SH-SY5Y (cell line): ENCODE results near the gene SAMD4A.

Source experiments
- GATA2 ChIP-seq: IDR thresholded peaks from 2 replicates; pipeline ENCODE4 v1.6.1; 2011; ENCODE audit warnings: mild to moderate bottlenecking, low read depth, low read length
- GATA3 ChIP-seq: IDR thresholded peaks from 2 replicates; pipeline ENCODE4 v1.6.1; 2011; ENCODE audit warnings: low read depth, mild to moderate bottlenecking, low read length, moderate library complexity

Gene SAMD4A

DNA sequence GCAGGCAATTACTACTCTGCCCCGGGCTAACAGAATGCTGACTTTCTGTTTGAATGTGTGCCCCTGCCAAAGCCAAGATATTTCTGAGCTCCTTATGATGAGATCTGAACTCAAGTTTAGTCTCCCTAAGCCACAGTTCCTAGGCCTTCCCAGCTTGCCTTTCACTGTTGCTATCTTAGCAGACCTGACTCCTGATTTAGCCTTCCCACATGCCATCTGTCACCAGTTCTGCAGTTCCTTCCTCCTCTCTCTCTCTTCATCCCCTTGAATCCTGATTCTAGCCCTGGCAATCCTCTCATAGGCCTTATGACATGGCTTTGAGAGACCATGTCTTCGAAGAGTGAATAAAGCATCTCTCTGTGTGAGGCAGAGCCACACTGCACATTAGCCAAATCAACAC lies 12.5 kb upstream of the SAMD4A start:
- TF ChIP-seq GATA2 (no peak), GATA3 (no peak)

DNA sequence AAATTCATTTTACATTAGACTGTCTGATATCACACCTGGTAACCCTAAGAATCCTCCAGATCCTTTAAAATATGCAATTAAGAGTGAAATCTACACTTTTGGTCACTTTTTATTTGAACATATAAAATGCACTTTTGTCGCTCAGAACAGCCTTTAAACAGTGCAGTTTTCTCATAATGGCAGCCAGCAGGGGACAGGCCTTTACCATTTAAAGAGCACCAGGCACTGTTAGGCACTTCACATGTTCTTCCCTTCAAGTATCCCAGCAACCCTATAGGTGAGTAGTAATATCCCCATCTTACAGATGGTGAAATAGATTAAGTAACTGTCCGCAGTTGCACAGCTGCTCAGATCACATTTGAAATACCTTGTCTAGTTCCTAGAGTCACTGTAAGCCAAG lies 11.3 kb upstream of the SAMD4A start:
- TF ChIP-seq GATA3, result no peak
- no peak for TF ChIP-seq GATA2

GRCh38 chr14:54556535-54556934 lies 10.4 kb upstream of the SAMD4A start:
- TF ChIP-seq GATA2 (no peak), GATA3 (no peak)

- TF ChIP-seq GATA3 (no peak), GATA2 (no peak)
These were observed 4.6 kb upstream of the SAMD4A start for GRCh38 chr14:54562334-54562733.

DNA sequence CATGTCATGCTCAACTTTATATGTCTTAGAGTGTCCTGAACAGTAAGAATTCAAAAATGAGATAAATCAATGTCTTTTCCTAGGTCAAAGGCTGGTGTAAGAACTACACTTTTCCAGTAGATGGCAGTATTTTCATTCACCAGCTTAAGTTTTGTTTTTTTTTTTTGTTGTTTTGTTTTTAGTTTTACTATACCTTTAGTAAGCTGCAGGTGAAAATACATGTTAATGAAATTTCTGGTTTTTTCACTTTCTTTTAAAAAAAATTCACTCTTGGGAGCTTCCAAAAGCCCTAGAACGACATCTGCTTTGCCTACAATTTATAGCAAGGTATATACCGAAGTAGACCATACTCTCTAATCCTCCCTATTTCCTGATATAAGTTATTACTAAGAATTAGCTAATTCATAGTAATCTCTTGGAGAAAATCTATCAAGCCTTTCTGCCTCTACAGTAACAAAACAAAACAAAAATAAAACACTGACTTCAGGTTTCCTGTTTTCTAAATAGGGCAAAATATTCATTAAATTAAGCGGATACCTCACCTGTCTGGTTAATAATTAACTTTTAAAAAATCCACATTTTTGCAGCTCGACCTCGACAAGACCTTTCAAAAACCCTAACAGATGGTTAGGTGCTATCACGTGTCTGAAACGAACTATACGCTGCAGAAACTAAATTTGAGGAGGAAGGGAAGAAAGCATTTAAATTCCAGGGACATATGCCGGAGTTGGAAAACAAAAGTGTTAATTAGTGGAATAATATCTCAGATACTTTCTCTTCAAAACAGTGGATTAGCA lies 2.7 kb upstream of the SAMD4A start:
- TF ChIP-seq GATA2 (no peak), GATA3 (no peak)

DNA sequence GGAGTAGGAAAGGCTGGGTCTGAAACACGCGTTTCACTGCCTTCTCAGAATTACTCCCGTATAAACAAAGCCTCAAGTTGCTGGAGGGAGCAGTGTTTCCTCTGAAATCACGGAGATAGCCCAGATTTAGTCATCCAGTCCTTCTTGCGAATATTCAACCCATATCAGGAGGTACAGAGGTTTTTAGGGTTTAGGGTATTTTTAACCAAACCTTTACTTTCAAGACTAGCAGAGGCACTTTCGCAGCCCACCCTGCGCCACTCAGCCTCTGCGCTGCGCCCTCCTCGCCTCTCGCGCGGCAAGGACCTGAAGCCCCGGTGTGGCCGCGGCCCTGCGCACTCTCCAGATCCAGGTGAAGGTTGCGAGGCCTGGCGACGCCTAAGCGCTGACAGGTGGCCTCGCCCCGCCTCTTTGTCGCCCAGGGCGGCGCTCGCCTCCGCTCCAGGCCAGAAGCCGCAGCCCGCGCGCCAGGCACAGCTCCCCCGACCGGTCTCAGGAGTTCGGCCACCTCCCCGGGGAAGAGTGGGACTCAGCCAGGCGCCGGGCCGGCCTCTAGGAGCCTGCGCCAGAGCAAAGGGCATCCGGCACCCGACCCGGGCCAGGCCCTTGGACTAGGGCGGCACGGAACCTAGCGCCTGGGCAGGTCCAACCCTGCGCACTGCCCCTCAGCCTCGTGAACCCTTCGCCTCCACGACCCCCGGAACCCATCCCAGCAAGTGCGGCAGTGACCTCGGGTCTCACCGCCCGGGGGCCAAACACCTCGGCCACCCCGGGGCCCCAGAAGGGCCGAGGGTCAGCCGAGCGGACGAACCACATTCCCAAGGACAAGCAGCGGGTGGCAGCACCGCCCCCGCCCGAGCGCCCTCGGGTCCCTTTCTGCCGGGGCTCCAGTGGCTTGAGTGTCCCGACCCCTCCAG lies 1.8 kb upstream of the SAMD4A start:
- no peak for TF ChIP-seq GATA3
- TF ChIP-seq GATA2, result no peak

DNA sequence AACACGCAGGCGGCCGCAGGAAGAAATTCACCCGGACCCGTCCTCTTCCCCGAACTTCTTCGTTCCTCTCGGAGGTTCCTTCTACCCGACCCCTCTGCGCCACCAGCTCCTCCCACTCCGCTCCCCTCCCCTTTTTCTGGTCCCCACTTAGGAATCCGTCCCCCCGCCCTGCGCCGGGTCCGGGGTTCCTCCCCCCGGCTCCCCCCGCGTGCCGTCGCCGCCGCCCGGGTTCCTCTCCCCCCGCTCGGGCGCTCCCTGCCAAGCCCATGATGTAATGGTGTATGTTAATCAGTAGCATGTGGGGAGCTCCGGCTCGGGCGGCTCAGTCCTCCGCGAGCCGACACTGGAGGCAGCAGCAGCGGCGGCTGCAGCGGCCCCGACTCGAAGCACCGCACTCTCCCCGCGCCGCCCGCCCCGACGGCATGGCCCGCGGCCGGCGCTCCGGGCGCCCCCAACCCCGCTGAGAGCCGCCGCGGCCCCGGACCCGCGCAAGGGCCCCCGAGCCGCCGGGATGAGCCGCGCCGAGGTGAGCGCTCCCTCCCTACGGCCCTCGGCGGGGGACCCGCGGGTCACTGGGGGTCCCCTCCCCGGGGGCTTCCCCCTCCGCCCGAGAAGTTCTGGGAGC lies 1.0 kb upstream of the SAMD4A start:
- no peak for TF ChIP-seq GATA3
- no peak for TF ChIP-seq GATA2

DNA sequence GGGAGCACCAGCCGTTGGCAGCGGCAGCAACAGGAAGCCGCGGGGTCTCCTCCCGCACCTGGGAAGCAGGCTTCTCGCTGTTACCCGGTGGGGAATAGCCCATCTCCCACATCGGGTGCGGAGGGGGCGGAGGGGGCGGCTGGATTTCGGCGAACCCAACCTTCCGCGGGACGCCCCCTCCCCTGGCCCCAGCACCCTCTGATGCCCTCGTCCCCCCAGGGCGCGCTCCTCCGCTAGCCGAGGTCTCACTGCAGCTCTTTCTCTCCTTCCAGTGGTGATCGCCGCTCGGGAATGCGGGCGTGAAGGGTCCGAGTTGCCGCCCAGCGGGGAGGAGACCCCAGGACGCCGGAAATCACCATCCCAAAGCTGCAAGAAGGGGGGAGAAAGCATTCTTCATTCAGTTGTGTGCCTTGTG lies 303 bp downstream of the SAMD4A start:
- TF ChIP-seq GATA3, result no peak
- TF ChIP-seq GATA2, result no peak

- TF ChIP-seq GATA2 (no peak), GATA3 (no peak)
These were observed 972 bp downstream of the SAMD4A start for GRCh38 chr14:54567639-54568561.

GRCh38 chr14:54568821-54569595 lies 2.1 kb downstream of the SAMD4A start:
- TF ChIP-seq GATA3, result no peak
- TF ChIP-seq GATA2, result no peak

DNA sequence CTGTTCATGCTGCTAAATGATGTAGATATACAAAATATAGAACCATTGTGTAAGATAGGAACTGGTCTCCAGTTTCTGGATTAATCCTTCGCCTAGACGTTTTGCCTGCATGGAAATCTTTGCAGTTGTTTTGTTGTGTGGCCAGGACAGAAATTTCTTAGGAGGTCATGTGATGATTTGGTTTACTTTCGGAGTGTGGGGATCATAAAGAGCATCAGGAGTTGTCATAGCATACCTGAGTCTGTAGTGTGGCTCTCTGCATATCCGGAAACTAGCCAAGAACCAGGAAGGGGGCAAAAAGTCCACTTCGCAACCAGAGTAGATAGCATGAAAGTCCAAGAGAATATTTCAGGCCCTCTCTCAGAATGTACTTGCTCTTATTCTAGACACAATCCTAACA lies 3.1 kb downstream of the SAMD4A start:
- TF ChIP-seq GATA2, result no peak
- TF ChIP-seq GATA3, result no peak

- TF ChIP-seq GATA2 (no peak), GATA3 (no peak)
These were observed 3.9 kb downstream of the SAMD4A start for GRCh38 chr14:54570631-54571415.

GRCh38 chr14:54572316-54572715 lies 5.4 kb downstream of the SAMD4A start:
- TF ChIP-seq GATA2 (no peak), GATA3 (no peak)
